A549 (cell line): ENCODE data around the gene WFDC1. TPM values are rescaled to one million over a fixed set of nuclear protein-coding genes. Genes with fewer than 3 reads are reported as not detected.

Source experiments
- ATAC-seq, 2 experiments: fragments of 200-7000 bp in 1 of 2; fragments of >200 bp in 1 of 2; cut with Nextera tagmentation in 1 of 2; cut with Tn5 transposase in 1 of 2; 3 replicates each; pipeline versions ENCODE4 v1.8.0 to v1.9.1; 2018 to 2020; ENCODE audit warnings: mild to moderate bottlenecking in 1 of 2, moderate library complexity in 1 of 2
- CTCF ChIA-PET: fragments of 300-600 bp; sonication (Branson Sonifier 250); formaldehyde crosslinking; extraction: SDS; loops from one replicate; lab custom pipeline; 2021; ENCODE audit warnings: antibody characterized with exemption, inconsistent platforms; lab: Yijun Ruan, JAX
- POLR2A ChIA-PET: fragments of 350-600 bp; formaldehyde crosslinking; extraction: SDS; loops from one replicate; lab custom pipeline; 2021; ENCODE audit warnings: antibody characterized with exemption, inconsistent platforms; lab: Yijun Ruan, JAX
- DNase-seq, 2 experiments: peaks; one replicate each; pipeline versions ENCODE4 v3.0.0 to v3.0.0-alpha.2; 2011 to 2016; ENCODE audit warnings: low read depth in 1 of 2, low spot score in 1 of 2
- FAIRE-seq: peaks from 2 replicates; lab custom pipeline; 2011; peaks lifted over from hg19 to GRCh38; lab: Jason Lieb, UNC
- H3K27ac ChIP-seq, 2 experiments: fragments of >200 bp; sonication (Bioruptor Twin); formaldehyde crosslinking; 3 replicates each; pipeline ENCODE4 v1.5.1; 2016 to 2017
- H3K4me1 ChIP-seq: fragments of >200 bp; sonication (Bioruptor Twin); formaldehyde crosslinking; 3 replicates; pipeline ENCODE4 v1.6.1; 2016
- H3K4me2 ChIP-seq: fragments of >200 bp; sonication (Bioruptor Twin); formaldehyde crosslinking; 3 replicates; pipeline ENCODE4 v1.6.1; 2016
- H3K4me3 ChIP-seq: fragments of >200 bp; sonication (Bioruptor Twin); formaldehyde crosslinking; 3 replicates; pipeline ENCODE4 v1.5.1; 2016
- H3K9me3 ChIP-seq: fragments of >200 bp; sonication (Bioruptor Twin); formaldehyde crosslinking; 3 replicates; pipeline ENCODE4 v1.6.1; 2016
- ATOH8 ChIP-seq: fragments of 250-450 bp; sonication (Bioruptor Pico); IDR thresholded peaks from 2 replicates; pipeline ENCODE4 v1.5.0; 2020; ENCODE audit warnings: low read depth, mild to moderate bottlenecking, moderate library complexity
- BCL3 ChIP-seq: fragments of >200 bp; sonication (Bioruptor Twin); formaldehyde crosslinking; IDR thresholded peaks from 3 replicates; pipeline ENCODE4 v1.6.1; 2016
- CBX2 ChIP-seq: fragments of 200-600 bp; sonication (generic); IDR thresholded peaks from 2 replicates; pipeline ENCODE4 v1.6.1; 2016; ENCODE audit warnings: low read depth, mild to moderate bottlenecking, borderline replicate concordance
- CBX8 ChIP-seq: fragments of 200-600 bp; sonication (generic); IDR thresholded peaks from 2 replicates; pipeline ENCODE4 v1.6.1; 2016
- CTCF ChIP-seq: fragments of >200 bp; sonication (Bioruptor Twin); formaldehyde crosslinking; IDR thresholded peaks from 3 replicates; pipeline ENCODE4 v1.5.1; 2016
- EHF ChIP-seq: fragments of 250-450 bp; sonication (Bioruptor Pico); IDR thresholded peaks from 2 replicates; pipeline ENCODE4 v1.5.0; 2020; ENCODE audit warnings: mild to moderate bottlenecking
- EHMT2 ChIP-seq: fragments of 200-600 bp; sonication (generic); IDR thresholded peaks from 2 replicates; pipeline ENCODE4 v1.6.1; 2016; ENCODE audit warnings: antibody characterized with exemption, low read depth, mild to moderate bottlenecking, moderate library complexity
- ELK1 ChIP-seq: fragments of 150-350 bp; IDR thresholded peaks from 2 replicates; pipeline ENCODE4 v1.6.1; 2014; ENCODE audit warnings: low read depth, mild to moderate bottlenecking, low read length
- ESRRA ChIP-seq: fragments of 150-350 bp; IDR thresholded peaks from 2 replicates; pipeline ENCODE4 v1.6.1; 2014; ENCODE audit warnings: mild to moderate bottlenecking, low read length, borderline replicate concordance
- GATA3 ChIP-seq: IDR thresholded peaks from 2 replicates; pipeline ENCODE4 v1.6.1; 2012; ENCODE audit warnings: borderline replicate concordance
- HMGXB4 ChIP-seq: fragments of 250-450 bp; sonication (Bioruptor Pico); IDR thresholded peaks from 2 replicates; pipeline ENCODE4 v1.5.0; 2021; ENCODE audit warnings: mild to moderate bottlenecking, moderate library complexity, borderline replicate concordance
- HOXA7 ChIP-seq: fragments of 250-450 bp; sonication (Bioruptor Pico); IDR thresholded peaks from 2 replicates; pipeline ENCODE4 v1.5.0; 2020; ENCODE audit warnings: mild to moderate bottlenecking, moderate library complexity
- KDM5A ChIP-seq: fragments of 200-600 bp; sonication (generic); IDR thresholded peaks from 2 replicates; pipeline ENCODE4 v1.6.1; 2016; ENCODE audit warnings: antibody characterized with exemption, mild to moderate bottlenecking
- MAZ ChIP-seq: fragments of 150-350 bp; IDR thresholded peaks from 2 replicates; pipeline ENCODE4 v1.6.1; 2014; ENCODE audit warnings: antibody characterized with exemption, low read depth, low read length, borderline replicate concordance
- MYC ChIP-seq: IDR thresholded peaks from 2 replicates; pipeline ENCODE4 v1.6.1; 2012; ENCODE audit warnings: mild to moderate bottlenecking, inconsistent platforms, low read length, improper control_type of control experiment, borderline replicate concordance
- NFE2L2 ChIP-seq: fragments of 150-350 bp; conservative IDR thresholded peaks from 2 replicates; pipeline ENCODE4 v1.6.1; 2014; ENCODE audit warnings: low read length
- NPAS2 ChIP-seq: fragments of 250-450 bp; sonication (Bioruptor Pico); IDR thresholded peaks from 2 replicates; pipeline ENCODE4 v1.8.0; 2022; ENCODE audit warnings: mild to moderate bottlenecking, moderate library complexity, borderline replicate concordance
- PHF8 ChIP-seq: fragments of 200-600 bp; sonication (generic); IDR thresholded peaks from 2 replicates; pipeline ENCODE4 v1.6.1; 2016; ENCODE audit warnings: low read depth, mild to moderate bottlenecking, antibody characterized with exemption, moderate library complexity, borderline replicate concordance
- RAD21 ChIP-seq, 2 experiments: fragments of >200 bp in 1 of 2; sonication (Bioruptor Twin) in 1 of 2; formaldehyde crosslinking in 1 of 2; IDR thresholded peaks in 1 of 2; conservative IDR thresholded peaks in 1 of 2; 2 replicates in 1 of 2; 3 replicates in 1 of 2; pipeline ENCODE4 v1.6.1; 2012 to 2018; ENCODE audit warnings: inconsistent platforms in 1 of 2
- RCOR1 ChIP-seq: fragments of 150-350 bp; IDR thresholded peaks from 2 replicates; pipeline ENCODE4 v1.6.1; 2014; ENCODE audit warnings: antibody characterized with exemption, low read length, low read depth
- REST ChIP-seq: fragments of 200-600 bp; sonication (generic); IDR thresholded peaks from 2 replicates; pipeline ENCODE4 v1.6.1; 2016; ENCODE audit warnings: antibody characterized with exemption, mild to moderate bottlenecking, moderate library complexity
- RNF2 ChIP-seq: fragments of 200-600 bp; sonication (generic); IDR thresholded peaks from 2 replicates; pipeline ENCODE4 v1.6.1; 2016; ENCODE audit warnings: low read depth, mild to moderate bottlenecking, antibody characterized with exemption, moderate library complexity, borderline replicate concordance
- ZFP36 ChIP-seq: fragments of 450-650 bp; IDR thresholded peaks from 2 replicates; pipeline ENCODE4 v1.6.1; 2014; ENCODE audit warnings: borderline replicate concordance; ENCODE audit not compliant: partially characterized antibody
- ZSCAN20 ChIP-seq: fragments of 250-450 bp; sonication (Bioruptor Pico); IDR thresholded peaks from 2 replicates; pipeline ENCODE4 v1.8.0; 2022; ENCODE audit warnings: mild to moderate bottlenecking, moderate library complexity
- WGBS: methylation state at CpG from one replicate; pipeline ENCODE4 v1.1.6; 2017; ENCODE audit errors: missing lambda C conversion rate; 5-methylcytosine and 5-hydroxymethylcytosine counted together
- polyA plus RNA-seq, 4 experiments: library from polyadenylated mRNA; depleted of rRNA in 3 of 4; stranded (reverse); fragments of >200 nt; fragmentation: RNase III in 1 of 4; extraction: RNeasy Plus Mini Kit Qiagen cat#74134 plus additional on column Dnase treatment in 1 of 4; gene quantifications; 2 replicates in 3 of 4; 3 replicates in 1 of 4; pipeline ENCODE4 v1.2.3, GENCODE V29; 2011 to 2017

The WFDC1 gene
- polyA plus RNA-seq, 2 of the 4 experiments (the other 2 are of a cell fraction) = not detected

- ATAC-seq = no peak
- no peak for FAIRE-seq
- CTCF ChIA-PET = interaction anchor here (0.6 to 6.4 kb wide), 4 partner anchors 9 to 161 kb away, joined by 3 to 49 read pairs (median 3); no protein-coding TSS in a partner anchor
- Histone ChIP-seq H3K27ac (no peak overlapping the region), H3K4me2 (no peak overlapping the region), H3K9me3 (0 out of 3 replicates have a peak, but pooled peaks cover 4% of the 10 kb centered on the region), H3K4me1 (no peaks in the 10 kb centered on the region)
- 62% methylated on average over 10 of the region's 10 CpGs for WGBS
- TF ChIP-seq KDM5A (no peak), NFE2L2 (no peak), PHF8 (no peak), GATA3 (no peak), NPAS2 (CRISPR knock-in tag) (no peak), EHF (no peak), ZSCAN20 (CRISPR knock-in tag) (no peak), CTCF (no peak), ELK1 (no peak), EHMT2 (no peak), HOXA7 (no peak), MYC (no peak), ZFP36 (no peak), ESRRA (no peak)
- TF ChIP-seq, all 56 proteins: peak for 0
- DNase-seq = no peak
- H3K4me3 ChIP-seq = no peak overlapping the region
- POLR2A ChIA-PET = no interaction called here
Observed at GRCh38 chr16:84292011-84292410, 2.7 kb upstream of the WFDC1 start.

- no peak for DNase-seq
- CTCF ChIA-PET = interaction anchor here (1.9 kb wide), 1 partner anchor 13 kb away, joined by 4 read pairs; no protein-coding TSS in a partner anchor
- no peak for FAIRE-seq
- no peaks in the 10 kb centered on the region for H3K4me1 ChIP-seq
- 61% methylated on average over 3 of the region's 5 CpGs for WGBS
- H3K4me2 ChIP-seq = no peak overlapping the region
- POLR2A ChIA-PET = no interaction called here
- no peaks in the 10 kb centered on the region for H3K9me3 ChIP-seq
- H3K27ac ChIP-seq = no peak overlapping the region
- ATAC-seq = no peak
- no peak overlapping the region for H3K4me3 ChIP-seq
- no peak for TF ChIP-seq MAZ
- no peak for TF ChIP-seq ELK1
- TF ChIP-seq BCL3 = no peak
- TF ChIP-seq CBX2 = no peak
- no peak for TF ChIP-seq HMGXB4 (CRISPR knock-in tag)
- TF ChIP-seq ATOH8 = no peak
- no peak for TF ChIP-seq RNF2
- TF ChIP-seq REST = no peak
- TF ChIP-seq CBX8 = no peak
- TF ChIP-seq PHF8 = no peak
- TF ChIP-seq RAD21 (conservative IDR thresholded peaks at IDR 0.05 in 1 of 2, IDR thresholded peaks at IDR 0.05 in 1 of 2) = no peak
- TF ChIP-seq RCOR1 = no peak
Observed at GRCh38 chr16:84293406-84293805, 1.3 kb upstream of the WFDC1 start.
